LoVo (cell line): ENCODE results near the gene CHTOP.
"Not testable (repeated sequence)": the region's sequence is repeated elsewhere in the genome, so short reads cannot be mapped to it uniquely, and the experiment has no call there.

Experiments
- DNase-seq: peaks from one replicate; pipeline ENCODE4 v3.0.0-alpha.2; 2016; ENCODE audit warnings: low spot score

The CHTOP gene

GRCh38 chr1:153631047-153632022 is 2.5 kb upstream of the CHTOP start:
- DNase-seq: no peak

- peak; percentile 41 for DNase-seq
Observed at GRCh38 chr1:153633161-153633753, 609 bp upstream of the CHTOP start.

GRCh38 chr1:153635872-153636271 is 2.0 kb downstream of the CHTOP start:
- DNase-seq: no peak

- DNase-seq: no peak
Observed at GRCh38 chr1:153636312-153636711, 2.4 kb downstream of the CHTOP start.

- DNase-seq: no peak
Observed at GRCh38 chr1:153638261-153638660, 4.4 kb downstream of the CHTOP start.

- no peak for DNase-seq
Observed at GRCh38 chr1:153639280-153639679, 5.4 kb downstream of the CHTOP start.

- DNase-seq: not testable (repeated sequence)
Observed at GRCh38 chr1:153640213-153640612, 6.3 kb downstream of the CHTOP start.

GRCh38 chr1:153640861-153641260 is 7.0 kb downstream of the CHTOP start:
- DNase-seq: no peak

- no peak for DNase-seq
Observed at GRCh38 chr1:153642161-153642560, 8.3 kb downstream of the CHTOP start.

- DNase-seq: no peak
Observed at GRCh38 chr1:153643100-153643499, 9.2 kb downstream of the CHTOP start.

GRCh38 chr1:153643816-153644215 is 9.9 kb downstream of the CHTOP start:
- DNase-seq: no peak

GRCh38 chr1:153646672-153647345 is 12.9 kb downstream of the CHTOP start:
- no peak for DNase-seq

- no peak for DNase-seq
Observed at GRCh38 chr1:153647346-153647714, 13.5 kb downstream of the CHTOP start.

- no peak for DNase-seq
Observed at GRCh38 chr1:153648000-153648643, 14.3 kb downstream of the CHTOP start.

GRCh38 chr1:153649137-153649862 is 15.4 kb downstream of the CHTOP start:
- DNase-seq: no peak

- DNase-seq: no peak
Observed at GRCh38 chr1:153649863-153650235, 16.0 kb downstream of the CHTOP start.

- no peak for DNase-seq
Observed at GRCh38 chr1:153651771-153652170, 17.9 kb downstream of the CHTOP start.

GRCh38 chr1:153652805-153653500 is 19.1 kb downstream of the CHTOP start:
- no peak for DNase-seq

- DNase-seq: no peak
Observed at GRCh38 chr1:153655333-153655732, 21.5 kb downstream of the CHTOP start.

GRCh38 chr1:153658400-153659174 is 24.7 kb downstream of the CHTOP start, which contains the start of gene SNAPIN:
SNAPIN (plus strand) TSS chr1:153658703; CDS start chr1:153658744, 41 bp downstream.
- peak; percentile 90 for DNase-seq
